Calu3 (cell line): ENCODE data around the gene RNF26. TPM values are rescaled to one million over a fixed set of nuclear protein-coding genes. Genes with fewer than 3 reads are reported as not detected.
A peak's percentile ranks its signal among the peaks of the same experiment; 100 is the strongest.

Source experiments
- BruUV-seq: library from RNA; stranded (reverse); fragments of 400-500 nt; replicated peaks from 2 replicates; lab custom pipeline; 2021; lab: Mats Ljungman, UMichigan
- CTCF ChIA-PET: fragments of 300-600 bp; sonication (Branson Sonifier 250); formaldehyde crosslinking; loops from one replicate; lab custom pipeline; 2022; ENCODE audit warnings: antibody characterized with exemption; lab: Charles Lee
- DNase-seq: peaks from one replicate; pipeline ENCODE4 v3.0.0; 2022
- H3K27ac Mint-ChIP-seq: one replicate; pipeline ENCODE4 v1.8.0; 2022; ENCODE audit warnings: mixed read lengths; ENCODE audit not compliant: unreplicated experiment
- H3K27me3 Mint-ChIP-seq: one replicate; pipeline ENCODE4 v1.8.0; 2022; ENCODE audit warnings: mixed read lengths; ENCODE audit not compliant: unreplicated experiment
- H3K36me3 Mint-ChIP-seq: one replicate; pipeline ENCODE4 v1.8.0; 2022; ENCODE audit warnings: mild to moderate bottlenecking, moderate library complexity, mixed read lengths; ENCODE audit not compliant: insufficient read depth, unreplicated experiment
- H3K4me1 Mint-ChIP-seq: one replicate; pipeline ENCODE4 v1.8.0; 2022; ENCODE audit warnings: mild to moderate bottlenecking, low read depth, mixed read lengths; ENCODE audit not compliant: unreplicated experiment
- H3K4me3 Mint-ChIP-seq: one replicate; pipeline ENCODE4 v1.8.0; 2022; ENCODE audit warnings: mild to moderate bottlenecking, low read depth, moderate library complexity, mixed read lengths; ENCODE audit not compliant: unreplicated experiment
- H3K9me3 Mint-ChIP-seq: one replicate; pipeline ENCODE4 v1.8.0; 2022; ENCODE audit warnings: low read depth, mixed read lengths; ENCODE audit not compliant: unreplicated experiment
- CTCF ChIP-seq: fragments of 200-600 bp; IDR thresholded peaks from one replicate; pipeline ENCODE4 v1.8.0; 2022; ENCODE audit warnings: antibody characterized with exemption; ENCODE audit not compliant: unreplicated experiment
- intact Hi-C: fragments of 100-400 bp; cut with micrococcal nuclease; formaldehyde crosslinking; loops from one replicate; pipeline ENCODE4 v1.10.0; 2022; ENCODE audit not compliant: unreplicated experiment
- total RNA-seq: library from RNA; stranded (reverse); gene quantifications from 2 replicates; pipeline ENCODE4 v1.2.3, GENCODE V29; 2022

RNF26 gene
- total RNA-seq, 1 experiment from 2014 or later: 31.8 TPM

- no peaks in the 10 kb centered on the region for H3K9me3 Mint-ChIP-seq
- TF ChIP-seq CTCF: no peak
- peaks cover 36% of the 10 kb centered on the region for H3K36me3 Mint-ChIP-seq
- peaks cover 24% of the 10 kb centered on the region for H3K27me3 Mint-ChIP-seq
- no peak for DNase-seq
- intact Hi-C loops: no loop called here
- H3K4me3 Mint-ChIP-seq: no peak overlapping the region
- peak overlapping the region; percentile 4 for H3K27ac Mint-ChIP-seq
- CTCF ChIA-PET: interaction anchor here (0.6 kb wide), 1 partner anchor 247 kb away, joined by 5 read pairs; no protein-coding TSS in a partner anchor
- BruUV-seq: no TSS peak
- no peaks in the 10 kb centered on the region for H3K4me1 Mint-ChIP-seq
Measured at GRCh38 chr11:119332111-119332765, 2.1 kb upstream of the RNF26 start.

- CTCF ChIA-PET: no interaction called here
- H3K4me3 Mint-ChIP-seq: peak overlapping the region; percentile 77
- H3K36me3 Mint-ChIP-seq: peaks cover 42% of the 10 kb centered on the region
- intact Hi-C loops: no loop called here
- BruUV-seq: TSS peak; percentile 76
- H3K4me1 Mint-ChIP-seq: no peaks in the 10 kb centered on the region
- H3K27ac Mint-ChIP-seq: peak overlapping the region; percentile 83
- DNase-seq: no peak
- H3K9me3 Mint-ChIP-seq: no peaks in the 10 kb centered on the region
- peaks cover 13% of the 10 kb centered on the region for H3K27me3 Mint-ChIP-seq
- TF ChIP-seq CTCF: no peak
Measured at GRCh38 chr11:119335091-119335654, 846 bp downstream of the RNF26 start.

- no peak for DNase-seq
- Mint-ChIP-seq H3K4me1 (peaks cover 3% of the 10 kb centered on the region), H3K27ac (peak overlapping the region; percentile 60), H3K9me3 (no peaks in the 10 kb centered on the region), H3K36me3 (peaks cover 42% of the 10 kb centered on the region), H3K4me3 (peak overlapping the region; percentile 77), H3K27me3 (peaks cover 13% of the 10 kb centered on the region)
- CTCF ChIA-PET: no interaction called here
- no TSS peak for BruUV-seq
- intact Hi-C loops: no loop called here
- TF ChIP-seq CTCF: no peak
Measured at GRCh38 chr11:119335655-119336543, 1.6 kb downstream of the RNF26 start.

GRCh38 chr11:119336744-119337469, 2.6 kb downstream of the RNF26 start:
- no peak for TF ChIP-seq CTCF
- no peak for DNase-seq
- peak overlapping the region; percentile 60 for H3K27ac Mint-ChIP-seq
- H3K9me3 Mint-ChIP-seq: no peaks in the 10 kb centered on the region
- H3K27me3 Mint-ChIP-seq: peaks cover 17% of the 10 kb centered on the region
- H3K4me1 Mint-ChIP-seq: peaks cover 8% of the 10 kb centered on the region
- no peak overlapping the region for H3K4me3 Mint-ChIP-seq
- CTCF ChIA-PET: no interaction called here
- H3K36me3 Mint-ChIP-seq: peaks cover 42% of the 10 kb centered on the region
- intact Hi-C loops: no loop called here
- BruUV-seq: no TSS peak
